NCI-H1436 (cell line): ENCODE data around the gene MAPK9.
"Not testable (repeated sequence)": the region's sequence is repeated elsewhere in the genome, so short reads cannot be mapped to it uniquely, and the experiment has no call there.

Experiments used
- DNase-seq: peaks from one replicate; lab custom pipeline; 2025; lab: John Stamatoyannopoulos, UW

The MAPK9 gene

DNA sequence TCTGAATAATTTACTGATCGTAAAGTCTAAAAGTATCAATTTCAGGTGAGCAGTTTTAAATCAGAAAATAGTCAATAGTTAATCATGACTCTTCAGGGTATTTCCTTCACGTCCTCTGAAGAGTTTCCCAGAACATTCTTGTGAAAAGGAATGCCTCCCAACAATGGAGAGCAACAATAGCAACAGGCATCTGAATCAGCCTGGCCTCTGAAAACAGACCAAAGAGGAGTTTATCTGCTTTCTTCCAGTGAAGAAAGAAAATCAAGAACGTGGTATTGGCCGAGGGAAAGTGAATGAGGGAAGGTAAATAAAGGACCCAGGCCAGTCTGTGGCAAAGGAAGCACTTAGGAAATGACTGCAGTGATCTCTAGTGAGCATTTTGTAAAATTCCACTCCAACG lies 56.8 kb downstream of the MAPK9 start:
- no peak for DNase-seq

DNA sequence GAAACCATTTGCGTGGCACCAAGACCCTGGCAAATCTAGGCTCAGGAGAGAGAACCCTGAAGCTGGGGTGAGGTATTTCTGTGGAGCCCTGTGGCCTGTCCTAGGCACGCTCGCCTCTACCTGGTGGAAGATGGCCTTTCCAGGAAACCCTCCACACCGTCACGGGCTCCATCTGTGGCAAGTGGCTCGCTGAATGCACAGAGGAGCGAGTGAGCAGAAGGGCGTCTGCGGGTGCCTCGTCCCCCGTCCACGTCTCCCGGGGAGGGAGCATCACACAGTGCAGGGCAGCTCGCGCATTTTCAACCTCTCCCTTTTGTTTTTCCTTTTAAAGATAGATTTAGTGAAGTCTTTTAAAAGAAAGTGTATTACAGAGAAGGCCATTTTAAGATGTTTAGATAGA lies 57.6 kb downstream of the MAPK9 start:
- DNase-seq: no peak

DNA sequence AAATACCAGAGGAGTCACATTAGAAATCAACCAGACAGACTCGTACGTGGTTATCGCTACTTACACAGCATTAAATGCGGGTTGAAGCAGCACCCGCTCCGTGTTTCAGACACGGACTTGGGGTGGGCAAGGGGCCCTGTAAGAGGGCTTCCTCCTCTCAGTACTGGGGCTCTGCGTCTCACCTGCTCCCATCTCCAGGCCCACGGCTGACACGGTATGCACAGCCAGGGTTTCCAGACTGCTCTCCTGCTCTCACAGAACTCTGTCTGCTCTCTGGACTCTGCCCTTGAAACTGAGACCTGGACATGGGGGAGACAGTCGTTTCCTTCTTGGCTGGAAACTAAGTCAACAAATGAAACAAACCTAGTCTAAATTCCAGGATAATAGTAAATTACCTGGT lies 58.2 kb downstream of the MAPK9 start:
- no peak for DNase-seq

DNA sequence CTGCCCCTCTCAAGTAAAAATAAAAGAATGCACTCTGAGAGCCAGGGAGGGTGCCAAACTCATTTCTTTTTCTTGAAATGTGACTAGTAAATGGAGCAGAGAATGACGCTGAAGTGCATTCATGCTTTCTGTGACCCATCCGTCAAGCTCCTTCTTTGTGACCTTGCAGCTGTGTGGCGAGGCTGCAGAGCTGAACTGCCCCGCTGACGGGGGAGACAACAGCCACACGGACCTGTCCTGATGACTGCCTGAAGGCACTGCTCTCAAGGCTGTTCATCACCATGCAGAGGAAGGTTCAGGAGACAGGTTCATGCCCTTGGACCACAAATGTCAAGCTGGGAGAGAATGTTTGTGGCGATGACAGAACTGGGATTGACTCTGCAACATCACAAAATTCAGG lies 61.9 kb downstream of the MAPK9 start:
- no peak for DNase-seq

DNA sequence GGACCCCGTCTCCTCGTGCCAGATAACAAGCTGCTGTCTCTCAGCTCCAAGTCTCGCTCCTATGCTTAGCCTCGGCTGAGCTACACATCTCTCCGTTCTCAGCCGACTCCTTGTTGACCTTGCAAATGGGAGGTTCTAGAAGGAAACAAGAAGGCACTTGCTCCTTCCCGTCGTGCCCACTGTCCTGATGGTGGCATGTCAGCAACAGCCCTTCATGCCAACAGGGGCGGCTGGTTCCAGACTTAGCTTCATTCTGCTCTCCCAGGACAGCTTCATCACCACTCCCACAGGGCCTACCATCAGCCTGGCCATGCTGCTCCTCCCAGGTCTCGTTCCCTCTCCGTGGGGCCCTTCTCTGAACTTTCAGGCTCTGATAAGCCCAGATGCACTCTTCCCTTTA lies 69.8 kb downstream of the MAPK9 start:
- no peak for DNase-seq

DNA sequence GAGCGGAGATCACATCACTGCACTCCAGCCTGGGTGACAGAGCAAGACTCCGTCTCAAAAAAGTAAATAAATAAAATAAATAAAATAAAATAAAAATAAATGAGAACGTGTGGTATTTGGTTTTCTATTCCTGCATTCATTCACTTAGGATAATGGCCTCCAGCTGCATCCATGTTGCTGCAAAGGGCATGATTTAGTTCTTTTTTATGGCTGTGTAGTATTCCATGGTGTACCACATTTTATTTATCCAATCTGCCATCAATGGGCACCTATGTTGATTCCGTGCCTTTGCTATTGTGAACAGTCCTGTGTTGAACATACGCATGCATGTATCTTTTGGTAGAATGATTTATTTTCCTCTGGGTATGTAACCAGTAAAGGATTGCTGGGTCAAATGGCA lies 74.1 kb downstream of the MAPK9 start:
- DNase-seq: no peak

DNA sequence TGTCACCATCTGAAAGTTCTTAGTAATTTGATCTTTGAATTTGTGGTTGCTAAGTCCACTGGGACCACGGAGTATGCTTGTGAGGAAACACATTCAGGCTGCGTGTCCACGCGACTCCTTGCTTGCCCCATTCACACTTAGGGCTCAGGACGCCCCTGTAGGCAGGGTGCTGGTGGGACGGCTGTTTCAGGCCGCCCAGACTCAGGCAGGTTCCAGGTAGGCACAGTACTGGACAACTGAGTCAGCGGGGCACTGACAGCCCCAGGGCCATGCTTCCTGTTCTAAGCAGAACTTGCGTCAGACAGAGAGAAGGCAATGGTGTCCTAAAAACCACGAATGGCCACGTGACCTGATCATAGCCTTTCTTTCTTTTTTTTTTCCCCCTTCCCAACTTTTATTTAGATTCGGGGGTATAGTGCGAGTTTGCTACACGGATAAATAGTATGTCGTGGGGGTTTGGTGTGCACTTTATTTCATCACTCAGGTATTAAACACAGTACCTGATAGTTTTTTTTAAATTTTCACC lies 75.2 kb downstream of the MAPK9 start:
- no peak for DNase-seq

DNA sequence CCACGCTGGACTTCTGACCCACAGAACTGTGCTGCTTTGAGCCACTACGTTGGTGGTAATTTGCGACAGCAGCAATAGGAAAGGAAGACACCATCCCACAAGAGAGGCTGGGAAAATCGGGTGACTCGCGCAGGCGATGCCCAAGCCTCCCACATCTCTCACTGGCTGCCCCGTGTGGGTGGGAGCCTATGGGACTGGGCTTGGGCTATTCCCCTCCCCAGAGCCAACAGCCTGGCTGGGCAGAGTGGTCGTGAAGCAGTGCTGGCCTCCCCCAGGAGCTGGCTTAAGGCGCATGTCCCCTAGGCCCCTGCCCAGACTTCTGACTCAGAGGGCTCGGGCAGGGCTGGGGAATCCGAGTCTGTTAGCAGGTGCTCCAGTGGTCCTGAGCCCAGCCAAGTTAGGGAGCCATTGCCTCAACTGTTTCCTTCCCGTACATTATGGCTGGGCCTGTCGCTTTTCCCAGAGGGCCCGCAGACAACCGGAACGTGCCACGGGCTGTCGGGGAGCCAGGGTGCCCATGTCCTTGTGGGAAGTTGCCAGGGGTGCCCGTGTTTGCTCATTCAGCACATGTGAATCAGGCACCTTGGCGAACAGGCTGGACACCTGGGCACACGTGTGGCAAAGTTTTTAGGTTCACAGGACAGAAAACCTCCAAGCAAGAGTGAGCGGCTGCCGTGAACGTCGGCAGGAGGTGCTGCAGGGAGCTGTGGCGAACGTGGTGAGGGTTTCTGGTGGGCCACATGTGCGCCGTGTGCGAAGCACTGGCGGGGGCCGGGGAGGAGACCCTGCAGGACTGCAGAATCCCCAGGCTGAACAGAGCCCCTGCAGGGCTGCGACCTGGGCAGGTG lies 75.9 kb downstream of the MAPK9 start:
- DNase-seq: no peak

DNA sequence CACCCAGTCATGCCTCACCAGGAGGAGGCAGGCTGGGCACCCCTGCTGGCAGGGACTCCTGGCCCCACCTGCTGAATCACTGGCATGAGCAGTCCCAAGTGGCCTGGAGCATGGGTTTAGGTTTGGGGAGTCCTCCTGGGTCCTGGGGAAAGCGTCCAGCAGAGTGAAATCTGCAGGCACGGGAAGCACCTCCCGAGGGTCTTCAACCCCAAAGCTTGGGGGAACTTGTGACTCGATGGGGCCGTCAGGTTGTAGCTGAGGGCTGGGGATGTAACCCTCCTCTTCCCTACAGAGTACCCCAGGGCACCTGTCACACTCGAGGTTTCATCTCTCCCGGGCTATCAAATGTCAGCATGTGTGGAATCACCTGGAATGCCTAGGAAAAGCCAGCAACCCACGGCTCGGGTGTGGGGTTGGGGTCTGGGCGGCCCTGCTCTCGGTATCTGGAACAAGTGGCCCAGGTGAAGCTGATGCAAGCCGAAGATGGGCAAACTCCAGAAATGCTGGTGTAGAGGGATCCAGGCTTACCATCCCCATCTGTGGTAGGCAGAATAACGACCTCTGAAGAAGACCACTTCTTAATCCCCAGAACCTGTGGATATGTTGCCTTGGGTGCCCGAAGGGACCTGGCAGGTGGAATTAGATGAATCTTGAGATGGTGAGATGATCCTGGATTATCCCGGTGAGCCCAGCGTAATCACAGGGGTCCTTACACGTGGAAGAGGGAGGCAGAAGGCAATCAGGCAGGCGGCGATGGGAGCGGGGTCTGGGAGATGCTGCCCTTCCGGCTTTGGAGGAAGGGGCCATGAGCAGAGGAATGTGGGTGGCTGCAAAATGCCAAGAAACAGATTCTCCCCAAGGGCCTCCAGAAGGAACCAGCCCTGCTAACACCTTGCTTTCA lies 76.8 kb downstream of the MAPK9 start:
- DNase-seq: no peak

DNA sequence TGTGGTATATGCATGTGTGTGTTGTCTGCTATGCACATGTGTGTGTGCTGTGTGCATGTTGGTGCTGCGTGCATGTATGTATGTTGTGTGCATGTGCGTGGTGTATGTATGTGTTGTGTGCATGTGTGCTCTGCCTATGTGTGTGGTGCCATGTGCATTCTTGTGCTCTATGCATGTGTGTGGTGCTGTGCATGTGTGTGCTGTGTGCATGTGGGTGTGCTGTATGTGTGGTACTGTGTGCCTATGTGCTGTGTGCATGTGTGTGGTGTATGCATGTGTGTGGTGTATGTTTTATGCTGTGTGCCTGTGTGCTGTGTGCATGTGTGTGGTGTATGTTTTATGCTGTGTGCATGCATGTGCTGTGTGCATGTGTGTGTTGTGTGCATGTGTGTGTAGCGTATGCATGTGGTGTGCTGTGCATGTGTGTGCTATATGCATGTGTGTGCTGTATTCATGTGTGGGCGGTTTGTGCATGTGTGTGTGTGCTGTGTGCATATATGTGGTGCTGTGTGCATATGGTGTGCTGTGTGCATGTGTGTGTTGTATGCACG lies 78.2 kb downstream of the MAPK9 start:
- DNase-seq: no peak

DNA sequence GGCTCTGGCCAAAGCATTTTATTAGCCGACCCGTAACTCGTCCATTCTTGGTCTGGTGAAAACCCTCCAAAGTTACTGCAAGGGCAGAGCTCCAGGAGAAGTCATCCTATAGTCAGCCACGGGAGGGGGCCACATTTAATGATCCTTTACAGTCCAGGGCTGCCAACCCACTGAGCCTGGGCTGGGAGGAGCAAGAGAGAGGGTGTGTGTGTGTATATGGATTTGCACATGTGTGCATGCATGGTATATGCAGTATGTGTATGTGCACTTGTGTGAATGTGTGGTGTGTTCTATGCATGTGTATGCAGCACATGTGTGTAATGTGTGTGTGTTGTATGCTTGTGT lies 78.7 kb downstream of the MAPK9 start:
- DNase-seq: no peak

DNA sequence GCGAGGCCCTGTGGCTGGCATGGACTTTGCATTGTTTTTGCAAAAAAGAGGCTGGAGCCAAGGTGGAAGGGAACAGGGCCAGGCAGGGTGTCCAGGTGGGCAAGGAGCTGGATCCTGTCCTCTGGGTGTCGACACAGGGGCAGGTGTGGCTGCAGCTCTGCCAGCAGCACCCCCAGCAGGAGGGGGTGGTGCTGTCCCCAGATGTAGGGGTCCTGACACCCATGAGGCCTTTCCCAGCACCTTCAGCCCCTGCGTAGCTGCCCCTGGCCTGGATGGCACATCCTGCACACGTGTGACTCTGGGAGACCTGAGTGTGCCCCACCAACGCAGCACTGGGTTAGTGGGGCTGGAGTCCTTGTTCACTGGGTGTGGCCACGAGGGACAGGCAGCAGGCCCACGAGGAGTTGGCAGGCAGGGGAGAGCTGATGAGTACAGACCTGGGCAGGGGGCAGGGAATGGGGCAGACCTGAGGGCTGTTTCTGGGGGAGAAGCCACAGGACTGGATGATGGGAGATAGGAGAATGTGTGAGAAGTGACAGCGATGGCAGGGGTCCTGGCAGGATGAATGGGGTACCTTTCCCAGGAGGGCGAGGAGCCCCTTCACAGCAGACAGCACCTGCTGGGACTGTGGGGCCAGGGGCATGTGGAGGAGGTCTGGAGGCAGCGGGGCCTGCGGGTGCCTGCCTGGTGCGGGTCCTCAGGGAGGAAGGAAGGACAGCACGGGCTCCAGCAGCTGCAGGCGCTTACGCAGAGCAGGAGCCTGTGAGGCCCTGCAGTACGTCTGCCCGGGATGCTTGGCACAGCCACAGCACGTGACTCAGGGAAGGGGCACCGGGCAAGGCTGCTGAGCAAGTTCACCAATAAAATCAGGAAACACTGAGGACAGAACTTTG lies 79.3 kb downstream of the MAPK9 start:
- DNase-seq: no peak

DNA sequence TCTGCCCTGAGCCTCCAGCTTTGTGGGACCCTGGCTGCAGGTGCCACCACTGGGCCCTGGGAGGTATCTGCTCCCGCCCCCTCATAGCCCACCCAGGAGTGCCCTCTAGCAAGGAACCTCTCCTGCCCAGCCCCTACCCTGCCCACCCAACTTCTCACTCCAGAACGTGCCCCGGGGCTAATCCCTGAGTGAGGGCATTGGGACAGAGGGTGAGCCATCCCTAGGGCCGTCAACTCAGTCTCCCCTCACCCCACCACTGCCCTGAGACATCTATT lies 80.2 kb downstream of the MAPK9 start:
- no peak for DNase-seq

DNA sequence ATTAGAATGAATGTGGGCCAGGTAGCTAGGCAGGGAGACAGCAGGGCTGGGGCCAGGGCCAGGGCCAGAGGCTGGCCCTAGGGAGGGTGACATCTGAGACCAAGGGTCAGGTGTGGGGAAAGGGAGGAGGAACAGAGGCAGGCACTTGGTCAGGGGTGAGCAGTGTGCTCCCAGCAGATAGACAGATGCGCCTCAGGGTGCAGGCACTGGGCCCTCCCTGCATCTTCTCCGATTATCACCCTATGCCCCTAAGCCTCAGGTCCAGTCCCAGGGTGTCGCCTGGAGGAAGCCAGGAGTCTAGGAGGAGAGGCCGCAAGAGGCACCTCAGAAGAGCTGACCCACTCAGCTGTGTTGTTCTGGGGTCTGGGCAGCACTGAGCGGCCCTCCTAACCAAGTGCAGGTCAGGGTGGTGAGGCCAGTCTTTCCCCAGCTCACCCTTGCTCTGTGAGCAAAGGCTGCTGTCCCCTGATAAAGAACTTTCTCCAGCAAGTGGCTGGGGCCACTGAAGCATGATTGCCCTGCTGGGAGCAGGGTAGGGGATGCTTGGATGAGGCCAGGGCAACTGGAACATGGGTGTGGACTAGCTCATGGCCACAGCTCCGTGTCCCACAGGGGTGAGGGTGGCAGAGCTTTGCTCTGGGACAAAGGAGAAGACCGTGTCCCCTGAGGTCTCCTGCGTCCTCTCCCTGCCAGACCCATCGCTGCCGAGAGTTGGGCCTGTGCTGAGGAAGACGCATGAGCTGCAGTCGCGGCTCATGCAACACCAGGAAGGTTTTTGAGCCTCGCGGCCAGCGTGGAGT lies 80.7 kb downstream of the MAPK9 start:
- no peak for DNase-seq

DNA sequence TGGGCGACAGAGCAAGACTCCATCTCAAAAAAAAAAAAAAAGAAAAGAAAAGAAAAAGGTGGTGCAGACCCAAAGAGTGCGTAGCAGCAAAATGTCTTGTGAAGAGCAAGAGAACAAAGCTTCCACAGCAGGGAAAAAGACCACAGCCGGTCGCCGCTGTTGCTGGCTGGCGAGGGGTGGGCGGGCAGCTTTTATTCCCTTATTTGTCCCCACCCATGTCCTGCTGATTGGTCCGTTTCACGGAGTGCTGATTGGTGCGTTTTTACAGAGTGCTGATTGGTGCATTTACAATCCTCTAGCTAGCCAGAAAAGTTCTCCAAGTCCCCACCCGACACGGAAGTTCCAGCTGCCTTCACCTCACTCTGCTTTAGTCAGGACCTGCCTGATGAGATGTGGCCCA lies 81.8 kb downstream of the MAPK9 start:
- DNase-seq: not testable (repeated sequence)

DNA sequence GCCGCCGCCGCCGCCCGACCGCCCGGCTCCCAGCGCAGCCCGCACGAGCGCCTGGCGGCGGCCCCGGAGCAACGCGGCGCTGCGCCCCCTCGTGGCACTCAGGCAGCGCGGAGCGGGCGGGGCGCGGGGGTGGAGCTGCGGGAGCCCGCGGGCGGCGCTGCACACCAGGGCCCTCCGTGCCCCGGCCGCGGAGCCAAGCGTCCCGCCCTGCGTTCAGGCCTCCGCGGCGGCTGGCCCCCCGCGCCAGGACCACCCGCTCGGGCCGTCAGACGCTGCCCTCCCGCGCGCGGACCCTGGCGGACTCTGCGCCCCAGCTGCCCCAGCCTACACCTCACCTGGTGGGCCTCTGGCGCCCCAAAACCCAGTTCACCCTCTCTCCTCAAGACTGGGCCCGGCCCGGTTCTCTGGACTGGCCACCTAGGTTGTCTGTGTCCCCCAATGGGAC lies 82.7 kb downstream of the MAPK9 start, which contains the start of gene RASGEF1C:
Gene RASGEF1C, minus strand, starts transcription at position 75 of the 445 bp plus-strand sequence. CDS start 71,159 bp downstream, outside the sequence.
- peak; percentile 2 for DNase-seq

DNA sequence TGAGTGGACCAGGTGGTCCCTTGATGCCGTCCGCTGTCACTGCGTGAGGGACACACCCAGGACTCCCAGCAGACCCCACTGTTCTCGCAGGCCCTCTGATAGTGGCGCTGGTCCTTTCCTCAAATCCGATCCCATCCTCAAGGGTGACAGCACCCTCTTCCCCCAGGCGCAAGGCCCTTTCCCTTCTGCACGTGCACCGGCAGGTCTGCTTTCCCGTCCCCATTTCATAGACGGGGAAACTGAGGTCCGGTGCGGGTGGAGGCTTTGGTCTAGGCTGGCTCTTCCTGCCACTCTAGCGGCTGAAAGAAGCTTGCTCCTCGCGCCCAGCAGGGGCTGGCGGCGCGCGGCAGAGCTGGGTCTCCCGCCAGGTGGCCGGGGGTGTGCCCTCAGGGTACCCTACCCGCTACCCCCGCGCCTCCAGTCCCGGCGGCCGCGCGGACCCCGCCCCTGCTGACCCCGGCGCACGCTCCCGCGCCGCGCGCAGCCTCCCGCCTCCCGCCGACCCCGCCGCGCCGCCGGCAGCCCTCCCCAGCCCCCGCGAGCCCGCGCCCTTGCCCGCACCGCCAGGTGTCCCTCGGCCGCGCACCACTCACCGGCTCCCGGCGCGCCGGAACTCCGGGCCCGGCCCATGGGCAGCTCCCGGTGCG lies 83.3 kb downstream of the MAPK9 start:
- DNase-seq: no peak

DNA sequence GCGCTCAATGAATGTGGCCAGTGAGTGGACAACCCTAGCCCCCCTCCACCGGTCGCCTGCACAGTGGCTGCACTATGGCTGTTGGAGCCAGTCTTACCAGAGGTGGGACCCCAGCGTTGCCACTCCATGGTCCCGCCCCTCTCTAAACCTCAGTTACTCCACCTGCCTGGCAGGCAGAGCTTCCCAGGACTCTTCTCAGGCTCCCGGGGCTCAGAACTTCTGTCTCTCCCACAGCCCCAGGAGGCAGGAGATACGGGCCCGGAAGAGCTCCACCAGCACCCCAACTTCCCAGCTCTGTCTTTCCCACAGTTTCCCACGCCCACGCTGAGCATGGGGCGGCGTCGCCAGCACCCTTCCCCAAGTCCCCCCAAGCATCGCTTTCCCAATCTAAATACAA lies 83.8 kb downstream of the MAPK9 start:
- DNase-seq: no peak

DNA sequence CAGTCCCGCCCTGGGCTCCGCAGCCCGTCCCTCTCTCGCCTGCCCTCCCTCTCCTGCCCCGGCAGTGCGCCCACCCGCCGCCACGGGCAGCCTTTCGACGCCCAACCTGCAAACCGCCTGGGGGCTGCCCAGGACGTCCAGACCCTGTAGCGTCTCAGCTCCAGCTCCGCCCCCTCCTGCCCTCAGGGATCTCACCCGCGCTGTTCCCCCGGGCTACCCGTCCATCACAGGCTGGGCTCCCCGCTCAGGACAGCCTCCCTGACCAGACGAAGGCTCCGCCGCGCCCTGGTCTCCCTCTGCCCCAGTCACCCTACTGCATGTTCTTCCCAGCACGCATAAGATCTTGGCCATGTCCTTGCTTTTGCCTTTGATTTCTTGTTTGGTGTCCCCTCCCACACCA lies 84.3 kb downstream of the MAPK9 start:
- no peak for DNase-seq

DNA sequence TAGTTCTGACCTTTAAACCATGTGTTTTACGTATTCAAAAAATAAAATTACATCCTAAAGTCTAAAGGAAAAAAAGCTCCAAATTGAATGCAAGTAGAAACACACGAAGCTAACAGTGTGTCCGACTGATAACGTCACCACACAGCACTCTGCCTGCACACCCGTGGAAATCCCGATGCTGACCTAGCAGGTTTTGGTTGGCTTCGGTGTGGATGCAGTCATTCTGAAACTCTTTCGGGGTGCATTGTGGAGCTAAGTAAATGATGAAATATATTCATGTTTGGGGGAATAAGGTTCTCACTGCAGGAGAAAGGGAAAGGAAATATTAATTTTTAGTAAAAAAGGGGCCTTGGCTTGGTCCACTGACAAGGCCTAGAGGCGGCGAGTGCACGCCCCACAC lies 84.9 kb downstream of the MAPK9 start:
- DNase-seq: no peak
